NCI-H2081 treated with DMSO at 0.1 percent for 48 hours (cell line): ENCODE results near the gene SEC22C.
A peak's percentile ranks its signal among the peaks of the same experiment; 100 is the strongest.

Source experiments
- DNase-seq: peaks from one replicate; lab custom pipeline; 2025; lab: John Stamatoyannopoulos, UW

Gene SEC22C

DNA sequence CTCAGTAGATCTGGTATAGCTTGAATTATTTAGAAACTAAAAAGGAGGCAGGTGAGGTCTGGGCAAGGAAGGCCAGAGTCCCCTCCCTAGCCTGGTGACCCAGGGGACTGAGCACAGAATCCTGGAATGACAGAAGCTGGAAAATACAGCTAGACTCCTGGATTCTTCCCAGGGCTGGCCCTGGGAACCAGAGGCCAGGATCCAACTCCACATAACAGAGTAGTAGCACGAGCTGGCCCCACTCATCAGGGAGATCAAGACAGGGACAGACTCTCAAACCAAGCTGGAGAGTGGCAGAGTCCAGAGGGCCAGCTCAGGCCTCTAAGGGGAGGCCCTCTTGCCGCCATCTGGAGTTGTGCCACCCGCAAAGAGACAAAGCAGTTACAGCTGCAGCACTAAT, 68.6 kb downstream of the SEC22C start:
- no peak for DNase-seq

DNA sequence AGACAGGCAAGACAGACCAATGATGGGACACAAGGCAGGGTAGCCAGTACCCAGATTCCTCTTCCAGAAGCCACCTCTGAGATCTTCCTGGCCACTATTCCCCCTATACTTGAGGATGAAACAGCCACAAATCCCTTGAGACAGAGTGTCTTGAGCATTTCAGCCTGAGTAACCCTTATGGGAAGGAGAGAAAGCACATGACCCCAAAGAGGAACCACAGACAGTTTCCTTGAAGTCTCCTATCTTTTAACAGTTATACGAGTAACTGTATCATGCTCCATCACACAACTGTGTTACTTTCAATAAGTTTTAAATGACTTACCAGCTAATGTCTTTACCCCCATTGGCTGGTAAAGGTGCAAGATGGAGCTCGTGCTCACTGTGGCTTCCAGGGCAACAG, 70.0 kb downstream of the SEC22C start:
- no peak for DNase-seq

- DNase-seq, result no peak
These were observed 70.6 kb downstream of the SEC22C start for GRCh38 chr3:42511201-42511600.

DNA sequence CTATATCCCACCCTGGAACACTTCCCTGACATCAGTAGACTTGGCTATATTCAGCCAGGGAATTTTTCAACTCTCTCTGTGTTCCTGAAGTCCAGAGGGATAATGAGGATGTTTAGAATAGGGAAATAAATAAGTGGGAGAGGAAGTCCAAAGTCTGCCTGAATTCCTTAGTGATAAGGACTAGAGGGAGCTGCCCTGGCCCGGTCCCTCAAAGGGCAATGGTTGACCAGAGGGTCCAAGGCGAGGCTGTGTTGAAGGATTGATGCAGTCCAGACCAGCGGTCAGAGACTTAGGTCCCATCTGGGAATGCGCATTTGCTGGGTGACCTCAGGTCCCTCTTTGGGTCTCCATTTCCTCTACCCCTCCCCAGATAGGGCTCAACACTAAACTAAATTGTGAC, 71.4 kb downstream of the SEC22C start:
- DNase-seq, result no peak

GRCh38 chr3:42509111-42509510, 72.7 kb downstream of the SEC22C start:
- DNase-seq, result no peak

GRCh38 chr3:42508562-42508961, 73.2 kb downstream of the SEC22C start:
- no peak for DNase-seq

DNA sequence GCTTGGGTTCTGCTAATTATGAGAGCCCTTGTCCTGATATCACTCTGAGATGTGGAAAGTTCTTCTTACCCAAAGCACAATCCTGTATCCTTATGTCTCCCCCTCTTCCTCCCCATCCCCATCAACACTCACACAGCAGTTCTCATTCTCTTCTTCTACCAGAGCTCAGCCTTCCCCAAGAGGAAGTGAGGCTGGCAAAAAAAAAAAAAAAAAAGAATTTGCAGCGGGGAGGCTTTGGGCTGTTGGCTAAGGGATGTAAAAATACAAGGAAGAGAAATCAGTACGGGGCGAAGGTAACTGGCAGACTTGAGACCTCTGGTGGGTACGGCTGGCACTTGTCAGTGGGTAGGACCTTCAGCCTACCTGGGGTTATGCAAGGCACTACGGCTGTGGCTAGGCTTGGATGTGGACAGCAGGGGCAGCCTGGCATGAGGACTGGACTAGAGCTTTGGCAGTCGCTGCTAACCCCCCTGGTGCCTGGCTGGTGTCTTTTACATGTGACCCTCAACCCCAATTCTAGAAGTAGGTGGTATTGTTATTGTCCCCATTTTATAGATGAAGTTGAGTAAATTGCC, 73.9 kb downstream of the SEC22C start:
- no peak for DNase-seq

- no peak for DNase-seq
These were observed 74.5 kb downstream of the SEC22C start for GRCh38 chr3:42507252-42507651.

DNA sequence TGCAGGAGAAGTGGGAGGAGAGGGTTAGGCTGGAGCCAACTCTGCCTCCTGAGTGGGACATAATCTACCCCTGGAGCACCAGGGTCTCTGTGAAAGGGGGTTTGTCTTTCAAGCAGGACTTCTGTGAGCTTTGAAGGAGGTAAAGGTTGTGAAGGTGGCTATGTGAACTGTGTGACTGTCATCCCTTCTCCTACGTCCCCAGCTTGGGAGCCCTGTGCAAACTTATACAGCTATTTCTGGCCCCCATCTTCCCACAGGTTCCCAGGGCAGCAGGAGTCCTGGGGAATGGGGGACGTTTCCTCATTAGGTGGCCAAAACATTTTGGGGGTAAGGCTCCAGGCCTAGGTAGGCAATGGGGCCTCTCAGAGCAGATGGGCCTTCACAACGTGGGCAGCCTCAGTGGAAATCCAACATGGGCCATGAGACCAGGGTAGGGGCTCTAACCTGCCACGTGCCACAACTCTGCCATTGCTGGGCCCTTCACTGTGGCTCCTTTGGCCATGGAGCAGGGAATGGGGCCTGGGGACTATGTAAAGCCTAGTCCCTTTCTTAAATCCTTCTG, 75.8 kb downstream of the SEC22C start:
- no peak for DNase-seq

DNA sequence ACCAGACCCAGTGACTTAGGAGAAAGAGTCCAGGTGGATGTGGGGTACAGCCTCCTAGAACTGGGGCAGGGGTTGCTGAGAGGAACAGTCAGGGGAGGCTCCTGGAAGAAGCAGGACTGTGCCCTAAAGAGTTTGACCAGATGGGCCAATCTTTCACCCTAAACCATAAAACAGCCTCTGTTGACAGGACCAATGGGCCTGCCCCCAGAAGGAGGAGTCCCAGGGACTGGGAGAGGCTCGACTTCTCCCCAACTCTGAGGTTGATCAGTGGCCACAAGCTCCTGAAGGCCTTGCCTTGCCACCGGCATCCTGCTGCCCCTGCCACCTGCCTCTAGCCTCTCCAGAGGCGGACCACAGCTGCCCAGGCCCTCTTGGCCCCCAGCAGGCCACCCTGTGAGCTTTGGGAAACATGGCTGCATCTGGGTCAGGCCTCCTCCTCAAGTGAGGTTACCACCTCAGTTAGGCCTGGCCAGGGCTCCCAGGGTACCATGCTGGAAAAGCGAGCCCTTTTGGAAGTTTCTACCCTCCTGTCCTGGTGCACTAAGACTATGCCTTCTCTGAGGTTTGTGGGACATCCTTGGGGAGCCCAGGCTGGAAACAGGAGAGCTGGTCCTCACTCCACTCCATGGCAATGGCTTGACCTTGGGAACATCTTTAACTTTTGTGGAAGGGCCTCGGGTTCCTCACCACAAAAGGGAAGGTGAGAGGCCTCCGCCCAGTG, 76.5 kb downstream of the SEC22C start:
- DNase-seq, result no peak

- no peak for DNase-seq
These were observed 77.2 kb downstream of the SEC22C start for GRCh38 chr3:42504334-42505127.

GRCh38 chr3:42503957-42504333, 77.8 kb downstream of the SEC22C start:
- no peak for DNase-seq

DNA sequence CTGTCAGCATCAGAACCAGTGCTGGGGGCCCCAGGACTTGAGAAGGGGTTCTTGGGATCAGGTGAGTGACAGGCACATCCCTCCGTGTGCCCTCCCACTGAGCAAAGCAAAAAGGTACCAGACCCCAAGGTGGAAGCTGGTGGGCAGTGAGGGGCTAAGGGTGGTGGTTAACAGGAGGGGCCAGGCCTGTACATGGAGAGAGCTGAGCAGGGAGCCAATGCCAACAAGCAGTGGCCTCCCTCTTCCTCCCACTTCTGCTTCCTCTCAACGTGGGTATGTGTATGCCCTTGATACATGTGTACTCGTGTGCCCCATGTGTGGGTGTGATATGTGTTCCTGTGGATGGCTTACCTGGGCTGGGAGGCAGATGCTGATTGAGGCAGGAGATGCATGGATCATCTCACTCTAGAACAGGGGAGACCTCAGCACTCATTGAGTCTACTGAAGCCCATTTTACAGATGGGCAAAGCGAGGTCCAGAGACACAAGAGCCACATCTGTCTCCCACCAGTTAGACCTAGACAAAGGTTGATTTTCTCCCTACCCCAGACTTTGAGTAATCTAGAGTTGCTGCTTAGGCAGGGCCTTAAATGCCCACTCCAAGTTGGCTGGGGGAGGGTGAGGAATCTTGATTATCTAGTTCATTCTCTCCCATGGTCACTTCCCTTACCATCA, 78.4 kb downstream of the SEC22C start:
- DNase-seq, result no peak

DNA sequence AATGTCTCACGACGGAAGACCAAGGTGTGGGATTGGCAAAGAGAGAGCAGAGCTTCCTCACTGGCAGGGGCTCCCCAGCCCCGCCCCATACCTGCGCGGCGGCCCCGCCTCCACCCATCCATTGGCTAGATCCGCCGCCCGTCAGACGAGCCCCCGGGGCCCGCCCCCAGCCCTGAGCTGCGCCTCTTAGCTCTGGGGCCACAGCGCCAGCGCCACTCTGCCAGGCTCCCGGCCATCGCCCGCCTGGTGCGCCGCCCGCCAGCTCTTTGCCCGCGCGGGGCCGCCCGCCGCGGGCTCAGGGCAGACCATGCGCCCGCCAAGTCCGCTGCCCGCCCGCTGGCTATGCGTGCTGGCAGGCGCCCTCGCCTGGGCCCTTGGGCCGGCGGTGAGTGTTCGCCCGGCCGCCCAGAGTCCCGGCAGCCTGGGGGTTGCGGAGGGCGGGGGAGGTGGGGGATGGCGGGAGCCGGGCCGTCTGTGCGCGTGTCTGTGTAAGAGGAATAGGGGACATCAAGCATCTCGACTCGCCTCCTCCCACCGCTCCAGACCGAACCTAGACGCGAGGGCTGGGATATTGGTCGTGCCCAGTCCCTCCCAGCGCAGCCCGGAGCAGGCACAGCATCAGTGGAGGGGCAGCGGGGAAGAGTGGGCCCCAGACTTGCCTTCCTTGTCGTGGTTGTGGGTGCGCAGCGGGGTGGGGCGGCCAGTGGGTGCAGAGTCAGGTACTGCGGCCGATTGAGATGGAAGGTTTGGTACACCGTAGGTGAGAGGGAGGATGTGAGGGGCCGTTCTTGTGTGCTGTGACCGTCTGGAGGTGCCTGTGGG, 79.1 kb downstream of the SEC22C start, which contains the start of gene VIPR1:
VIPR1 (plus strand) TSS at position 215 of the 822 bp plus-strand sequence; CDS start at position 308, 93 bp downstream.
- peak; percentile 6 for DNase-seq

DNA sequence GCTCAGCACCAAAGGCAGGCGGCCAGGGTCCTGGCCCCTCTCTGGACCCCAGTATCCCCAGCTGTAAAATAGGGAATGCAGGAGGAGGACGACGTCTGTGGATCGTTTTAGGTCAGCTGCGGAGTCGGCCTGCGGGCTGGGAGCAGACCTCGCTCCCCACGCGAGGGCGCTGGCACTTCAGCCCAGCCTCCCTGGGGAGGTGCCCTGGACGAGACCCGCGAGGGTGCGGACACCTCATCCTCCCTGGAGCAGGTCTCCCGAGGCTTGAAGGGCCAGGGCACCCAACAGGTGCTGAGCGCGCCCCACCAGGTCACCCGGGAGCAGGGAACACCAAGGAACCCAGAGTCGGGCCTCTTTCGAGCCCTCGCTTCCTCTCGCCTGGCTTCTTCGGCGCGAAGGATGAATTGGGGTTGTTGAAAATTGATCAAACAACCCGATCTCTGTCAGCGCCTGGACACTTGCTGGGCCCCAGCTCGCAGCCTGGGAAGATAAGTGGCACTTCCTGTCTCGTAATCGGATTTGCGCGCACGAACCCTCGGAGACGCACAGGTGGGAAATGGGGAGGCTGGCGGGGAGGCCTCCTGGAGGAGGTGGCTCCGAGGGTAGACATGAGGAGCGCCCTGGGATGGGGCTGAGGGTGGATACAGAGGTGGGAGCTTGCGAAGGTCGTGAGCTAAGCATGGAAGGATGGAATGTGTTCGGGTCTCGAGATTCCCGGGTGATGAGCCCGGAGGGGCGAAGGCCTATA, 79.9 kb downstream of the SEC22C start:
- no peak for DNase-seq

DNA sequence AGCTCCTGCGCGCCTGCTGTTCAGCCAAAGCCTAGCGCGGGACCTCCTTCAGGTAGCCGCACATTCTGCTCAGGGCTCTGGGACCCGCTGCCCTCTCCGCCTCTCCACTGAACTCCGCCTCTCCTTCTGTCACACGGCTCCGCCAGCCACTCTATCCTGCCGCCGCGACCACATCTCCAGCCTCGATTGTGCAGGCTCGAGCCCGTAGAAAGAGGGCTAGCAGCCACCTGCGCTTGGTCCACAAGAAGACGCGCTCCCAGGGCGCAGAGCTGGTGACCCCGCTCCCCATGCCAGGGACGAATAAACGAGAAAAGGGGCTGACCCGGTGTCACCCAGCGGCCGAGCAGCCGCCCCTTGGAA, 80.5 kb downstream of the SEC22C start:
- no peak for DNase-seq

DNA sequence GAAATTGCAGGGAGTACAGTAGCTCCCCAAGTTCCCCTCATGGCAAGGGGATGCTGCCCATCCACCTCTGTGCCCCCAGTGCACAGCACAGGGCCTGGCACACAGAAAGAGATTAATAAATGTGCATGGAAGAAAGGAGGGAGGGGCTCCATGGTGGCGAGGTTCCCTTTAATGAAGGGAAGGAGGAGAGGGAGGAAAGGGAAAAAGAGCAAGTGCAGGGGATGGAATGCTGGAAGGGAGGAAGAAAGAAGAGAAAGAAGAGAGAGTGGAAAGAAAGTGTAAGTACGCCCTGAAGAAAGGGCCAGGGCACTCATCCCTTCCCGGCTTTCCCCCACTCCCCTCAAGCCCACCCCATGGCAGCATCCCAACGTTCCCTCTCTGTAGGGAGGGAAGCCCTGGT, 80.9 kb downstream of the SEC22C start:
- no peak for DNase-seq

DNA sequence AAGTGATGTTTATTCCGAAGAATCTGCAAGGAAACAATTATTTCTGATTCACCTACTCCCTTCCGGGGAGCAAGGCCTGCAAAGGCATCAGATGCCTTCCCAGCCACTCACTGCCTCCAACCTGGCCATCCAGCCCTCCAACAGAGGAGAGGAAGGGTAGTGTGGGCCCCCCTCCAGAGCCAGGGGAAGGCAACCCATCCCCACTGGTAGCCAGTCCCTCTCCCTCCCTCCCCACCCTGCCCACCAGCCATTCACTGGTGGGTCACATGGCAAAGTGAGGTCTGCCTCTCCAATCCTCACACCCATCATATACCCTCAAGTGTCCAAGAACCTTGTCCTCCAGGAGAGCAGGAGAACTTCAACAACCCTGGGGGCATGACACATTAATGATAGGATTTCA, 81.7 kb downstream of the SEC22C start:
- no peak for DNase-seq

DNA sequence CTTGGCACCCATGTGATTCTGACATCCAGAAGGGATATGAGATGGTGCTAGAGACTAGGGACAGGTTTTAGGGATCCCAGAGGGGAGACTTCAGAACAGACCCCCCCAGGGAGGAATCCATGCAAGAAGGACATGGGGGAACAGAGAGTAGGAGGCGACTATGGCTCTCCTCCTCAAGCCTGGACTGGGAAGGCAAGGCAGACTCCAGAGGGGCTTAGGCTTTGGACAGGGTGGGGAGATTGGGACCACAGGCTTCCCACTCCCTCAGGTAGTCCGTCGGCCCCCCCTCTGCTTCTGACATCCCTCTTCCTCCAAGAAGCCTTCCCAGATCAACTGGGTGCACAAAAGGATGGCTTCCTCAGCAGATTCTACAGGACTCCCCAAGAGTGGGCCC, 82.3 kb downstream of the SEC22C start:
- no peak for DNase-seq

GRCh38 chr3:42498791-42499477, 82.8 kb downstream of the SEC22C start:
- no peak for DNase-seq
